Kidney (tissue), 14 donors: ENCODE measurements around the gene LUZP1. TPM values are rescaled to one million over a fixed set of nuclear protein-coding genes. Genes with fewer than 3 reads are reported as not detected.

Experiments used
- DNase-seq, 5 donors: peaks; one replicate each; pipeline ENCODE4 v3.0.0-alpha.2; 2013 to 2020
- FAIRE-seq: peaks from 2 replicates; lab custom pipeline; 2012; peaks lifted over from hg19 to GRCh38; lab: Jason Lieb, UNC
- H3K27ac ChIP-seq, 2 donors: one replicate each; pipeline ENCODE4 v1.7.0; 2013; ENCODE audit warnings: low read depth in 2 of 2, low read length in 2 of 2, inconsistent platforms in 1 of 2
- H3K27me3 ChIP-seq: one replicate; pipeline ENCODE4 v1.7.1; 2013; ENCODE audit warnings: low read length, inconsistent platforms; ENCODE audit not compliant: control insufficient read depth, insufficient read depth
- H3K36me3 ChIP-seq, 3 donors: one replicate each; pipeline versions ENCODE4 v1.7.0 to v1.7.1; 2013; ENCODE audit warnings: low read length in 3 of 3, control low read depth in 1 of 3, inconsistent platforms in 1 of 3; ENCODE audit not compliant: insufficient read depth in 3 of 3, control insufficient read depth in 2 of 3
- H3K4me1 ChIP-seq, 3 donors: one replicate each; pipeline versions ENCODE4 v1.7.0 to v1.7.1; 2013; ENCODE audit warnings: low read length in 3 of 3, inconsistent platforms in 1 of 3, low read depth in 1 of 3; ENCODE audit not compliant: control insufficient read depth in 2 of 3, insufficient read depth in 2 of 3
- H3K4me3 ChIP-seq, 3 donors: one replicate each; pipeline versions ENCODE4 v1.7.0 to v1.8.1; 2013; ENCODE audit warnings: low read length in 3 of 3, control low read depth in 1 of 3, inconsistent platforms in 1 of 3
- H3K9ac ChIP-seq, 3 donors: one replicate each; pipeline versions ENCODE4 v1.7.0 to v1.7.1; 2013; ENCODE audit warnings: low read length in 3 of 3, control low read depth in 1 of 3, inconsistent platforms in 1 of 3
- H3K9me3 ChIP-seq, 3 donors: one replicate each; pipeline versions ENCODE4 v1.7.0 to v1.7.1; 2013; ENCODE audit warnings: low read length in 3 of 3, control low read depth in 1 of 3, inconsistent platforms in 1 of 3; ENCODE audit not compliant: control insufficient read depth in 2 of 3, insufficient read depth in 1 of 3
- CTCF ChIP-seq: IDR thresholded peaks from 3 replicates; pipeline ENCODE4 v1.5.1; 2012; ENCODE audit warnings: mild to moderate bottlenecking, moderate library complexity, borderline replicate concordance; ENCODE audit not compliant: insufficient read depth; ENCODE audit errors: extremely low read depth
- intact Hi-C: fragments of 100-400 bp; cut with DNase I; formaldehyde crosslinking; loops from one replicate; pipeline ENCODE4 v1.11.1; 2022
- polyA plus RNA-seq: library from polyadenylated mRNA; stranded (reverse); fragments of 350-450 nt; fragmentation: Illumina TruSeq; extraction: RNeasy Lipid Tissue Mini Kit (QIAGEN cat#74804); gene quantifications from one replicate; pipeline ENCODE4 v1.2.3, GENCODE V29; 2014; ENCODE audit warnings: low read depth, low replicate concordance; ENCODE audit not compliant: insufficient read depth
- total RNA-seq: library from RNA; stranded (reverse); fragmentation: NEBNext Ultra II Directional; extraction: Animal tissue kit (Norgen Biotek cat#: 25700); gene quantifications from one replicate; pipeline ENCODE4 v1.2.1, GENCODE V29; 2021
- donor health status: control.
- donor health status: control.
- donor health status: control.
- donor health status: control.
- donor health status: control.
- donor health status: DM: yes; HTN: yes; CAD: no.
- donor health status: Normal renal cell carcinoma (clear cell type).

The LUZP1 gene
- total and polyA plus RNA-seq, 2 donors from 2014 or later, result 6.7 to 39.0 TPM

GRCh38 chr1:23116921-23117699 is 51.5 kb downstream of the LUZP1 start:
- intact Hi-C loops, result no loop called here
- Histone ChIP-seq H3K27me3 (no peaks in the 10 kb centered on the region), H3K4me3 (no peak overlapping the region), H3K4me1 (peaks cover 1 to 12% (median 9%) of the 10 kb centered on the region in 3 donors), H3K9ac (no peak overlapping the region), H3K36me3 (no peaks in the 10 kb centered on the region), H3K27ac (no peak overlapping the region), H3K9me3 (no peaks in the 10 kb centered on the region)
- FAIRE-seq, result no peak
- TF ChIP-seq CTCF, result no peak
- no peak for DNase-seq

- intact Hi-C loops, result no loop called here
- Histone ChIP-seq H3K4me1 (peaks cover 0 to 12% (median 9%) of the 10 kb centered on the region in 3 donors), H3K36me3 (no peaks in the 10 kb centered on the region), H3K27ac (no peak overlapping the region), H3K27me3 (no peaks in the 10 kb centered on the region), H3K9me3 (no peaks in the 10 kb centered on the region), H3K4me3 (no peak overlapping the region), H3K9ac (no peak overlapping the region)
- DNase-seq (no peak), FAIRE-seq (no peak)
- TF ChIP-seq CTCF, result no peak
These were observed 52.3 kb downstream of the LUZP1 start for GRCh38 chr1:23116216-23116836.

- intact Hi-C loops, result no loop called here
- Histone ChIP-seq H3K4me3 (no peak overlapping the region), H3K27me3 (no peaks in the 10 kb centered on the region), H3K9ac (no peak overlapping the region), H3K36me3 (no peaks in the 10 kb centered on the region), H3K9me3 (no peaks in the 10 kb centered on the region), H3K27ac (no peak overlapping the region), H3K4me1 (peaks cover 0 to 8% (median 7%) of the 10 kb centered on the region in 3 donors)
- no peak for FAIRE-seq
- DNase-seq, result no peak
- TF ChIP-seq CTCF, result no peak
These were observed 54.1 kb downstream of the LUZP1 start for GRCh38 chr1:23114424-23115079.
